GM20431 (cell line): Measurements from ENCODE around the gene RNF2.
"Not testable (repeated sequence)": the region's sequence is repeated elsewhere in the genome, so short reads cannot be mapped to it uniquely, and the experiment has no call there.

ENCODE experiments used
- in situ Hi-C: fragments of 300-500 bp; cut with MseI, MboI; formaldehyde crosslinking; loops from one replicate; pipeline ENCODE4 v1.15.0; 2020; ENCODE audit warnings: low sequenced_read_pairs; ENCODE audit not compliant: unreplicated experiment

Gene RNF2

GRCh38 chr1:185044981-185045813, at the start of gene RNF2:
Gene RNF2 (plus strand): TSS chr1:185045558. CDS start chr1:185087554, 41,996 bp downstream.
- in situ Hi-C loops: no loop called here

GRCh38 chr1:184999974-185000373, 45.4 kb upstream of the RNF2 start:
- in situ Hi-C loops: not testable (repeated sequence)

GRCh38 chr1:185001312-185001880, 44.0 kb upstream of the RNF2 start:
- in situ Hi-C loops: not testable (repeated sequence)

DNA sequence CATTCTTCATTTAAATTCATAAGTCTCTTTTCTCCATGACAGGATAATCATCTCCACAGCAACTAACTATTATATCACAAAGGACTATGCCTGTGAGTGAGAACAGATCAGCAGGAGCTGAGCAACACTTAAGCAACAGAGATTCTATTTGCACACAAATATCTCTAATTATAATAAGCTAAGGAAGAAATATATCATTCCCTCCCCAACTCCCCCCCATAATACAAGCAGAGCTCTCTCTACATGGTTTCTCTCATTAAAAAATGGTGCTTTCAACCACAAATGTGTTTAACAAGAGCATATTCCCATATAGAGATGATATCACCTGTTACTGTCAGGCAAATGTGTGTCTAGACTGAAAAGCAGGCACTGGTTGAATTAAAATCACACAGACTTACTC, 36.5 kb upstream of the RNF2 start:
- in situ Hi-C loops: no loop called here

DNA sequence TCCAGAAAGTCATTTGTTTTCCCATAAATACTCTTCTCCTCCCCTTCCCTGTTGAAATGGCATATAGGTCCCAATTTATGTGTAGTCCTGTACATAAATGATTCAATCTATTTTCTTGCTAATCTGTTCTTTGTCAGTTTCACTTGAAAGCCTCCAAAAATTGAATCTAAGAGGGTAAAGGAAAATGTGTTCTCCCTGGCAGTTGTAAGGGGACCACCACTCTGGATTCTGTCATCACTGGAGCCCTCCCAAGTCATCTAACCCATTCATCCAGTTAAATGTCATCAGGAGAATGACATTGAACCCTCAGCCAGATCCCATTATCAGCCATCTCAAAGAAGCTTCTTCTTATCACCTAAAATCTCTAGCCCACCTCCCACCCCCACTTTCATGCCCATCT, 35.0 kb upstream of the RNF2 start:
- in situ Hi-C loops: no loop called here

DNA sequence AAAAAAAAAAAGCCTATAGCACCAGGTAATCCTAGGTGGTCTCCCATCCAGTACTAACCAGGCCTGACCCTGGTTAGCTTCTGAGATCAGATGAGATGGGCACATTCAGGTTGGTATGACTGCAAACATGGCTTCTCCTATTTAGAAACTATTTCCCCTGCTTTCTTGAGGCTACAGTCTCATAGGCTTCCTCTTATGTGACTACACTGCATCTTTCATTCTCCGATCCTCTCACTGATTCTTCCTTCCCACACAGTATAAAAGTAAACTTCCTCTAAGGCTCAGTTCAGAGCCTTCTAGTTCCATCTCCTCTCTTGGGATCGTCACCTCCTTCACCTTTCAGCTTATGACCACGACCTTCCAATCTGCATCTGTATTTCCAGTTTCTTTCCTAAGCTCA, 30.4 kb upstream of the RNF2 start:
- in situ Hi-C loops: no loop called here

GRCh38 chr1:185015631-185016030, 29.7 kb upstream of the RNF2 start:
- in situ Hi-C loops: no loop called here

- in situ Hi-C loops: no loop called here
Measured at GRCh38 chr1:185016880-185017279, 28.5 kb upstream of the RNF2 start.

DNA sequence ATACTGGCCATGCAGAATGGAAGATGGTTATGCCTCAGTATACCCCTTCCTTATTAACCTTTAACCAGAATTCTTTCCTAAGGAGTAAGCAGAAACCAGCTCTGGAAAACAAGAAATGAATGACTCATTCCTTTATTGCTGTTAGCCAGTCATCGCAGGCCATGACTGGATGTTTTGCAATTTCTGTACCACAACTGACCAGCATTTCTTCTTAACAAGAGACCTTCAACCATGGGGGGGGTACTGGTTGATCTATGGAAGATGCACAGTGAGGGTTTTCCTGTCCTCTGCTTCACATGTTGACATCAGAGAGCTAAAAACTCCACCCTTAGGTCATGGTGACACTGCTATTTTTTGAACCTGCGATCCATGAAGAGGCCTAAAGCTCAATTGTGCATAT, 28.0 kb upstream of the RNF2 start:
- in situ Hi-C loops: no loop called here

- in situ Hi-C loops: no loop called here
Measured at GRCh38 chr1:185017966-185018365, 27.4 kb upstream of the RNF2 start.

- in situ Hi-C loops: no loop called here
Measured at GRCh38 chr1:185027252-185027882, 18.0 kb upstream of the RNF2 start.

GRCh38 chr1:185033686-185034085, 11.7 kb upstream of the RNF2 start:
- in situ Hi-C loops: no loop called here

- in situ Hi-C loops: no loop called here
Measured at GRCh38 chr1:185035258-185035657, 10.1 kb upstream of the RNF2 start.

DNA sequence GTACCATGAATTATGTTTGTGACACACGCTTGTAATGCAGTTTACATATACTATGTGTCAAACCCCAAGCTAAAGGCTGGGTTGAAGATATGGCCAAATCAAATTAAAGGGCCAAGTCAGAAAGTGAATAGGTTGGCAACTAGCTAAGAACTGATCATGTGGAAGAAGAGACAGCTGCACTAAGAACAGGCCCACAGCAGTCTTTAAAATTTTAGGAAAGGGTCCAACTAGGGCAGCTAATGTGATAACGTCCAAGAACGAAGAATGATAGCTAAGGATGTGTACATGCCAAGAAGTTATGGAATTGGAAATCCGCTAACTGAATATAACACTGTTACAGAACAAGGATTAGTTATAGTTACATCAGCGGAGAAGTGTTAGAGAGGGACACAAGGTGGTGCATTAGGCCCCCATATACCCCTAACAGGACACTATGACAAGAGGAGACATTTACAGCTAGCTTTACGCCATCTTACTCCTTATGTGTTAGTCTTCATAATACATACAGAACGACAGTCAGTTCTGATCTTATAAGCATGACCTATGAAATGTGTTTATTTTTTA, 6.5 kb upstream of the RNF2 start:
- in situ Hi-C loops: no loop called here

GRCh38 chr1:185039726-185040407, 5.5 kb upstream of the RNF2 start:
- in situ Hi-C loops: no loop called here

- in situ Hi-C loops: no loop called here
Measured at GRCh38 chr1:185040408-185040735, 5.0 kb upstream of the RNF2 start.

- in situ Hi-C loops: no loop called here
Measured at GRCh38 chr1:185041742-185042141, 3.6 kb upstream of the RNF2 start.

DNA sequence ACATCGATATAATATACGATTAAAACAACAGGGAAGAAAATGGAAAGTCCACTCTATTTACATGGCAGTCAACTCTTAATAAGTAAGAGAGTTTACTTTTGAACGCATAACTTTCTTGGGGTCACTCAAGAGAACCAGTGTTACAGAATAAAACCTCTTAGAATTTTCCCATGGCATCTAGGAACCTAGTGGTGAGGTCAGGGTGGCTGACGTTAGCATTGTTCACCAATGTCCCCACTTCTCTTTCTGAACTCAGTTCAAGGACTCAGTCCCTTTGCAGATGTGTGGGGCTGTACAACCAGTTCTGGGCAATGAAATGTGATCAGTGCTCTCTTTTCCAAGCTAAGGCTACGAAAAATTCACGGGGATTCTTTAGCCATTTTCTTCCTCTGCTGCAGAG, 2.6 kb upstream of the RNF2 start:
- in situ Hi-C loops: no loop called here

GRCh38 chr1:185044387-185044786, 971 bp upstream of the RNF2 start:
- in situ Hi-C loops: no loop called here

DNA sequence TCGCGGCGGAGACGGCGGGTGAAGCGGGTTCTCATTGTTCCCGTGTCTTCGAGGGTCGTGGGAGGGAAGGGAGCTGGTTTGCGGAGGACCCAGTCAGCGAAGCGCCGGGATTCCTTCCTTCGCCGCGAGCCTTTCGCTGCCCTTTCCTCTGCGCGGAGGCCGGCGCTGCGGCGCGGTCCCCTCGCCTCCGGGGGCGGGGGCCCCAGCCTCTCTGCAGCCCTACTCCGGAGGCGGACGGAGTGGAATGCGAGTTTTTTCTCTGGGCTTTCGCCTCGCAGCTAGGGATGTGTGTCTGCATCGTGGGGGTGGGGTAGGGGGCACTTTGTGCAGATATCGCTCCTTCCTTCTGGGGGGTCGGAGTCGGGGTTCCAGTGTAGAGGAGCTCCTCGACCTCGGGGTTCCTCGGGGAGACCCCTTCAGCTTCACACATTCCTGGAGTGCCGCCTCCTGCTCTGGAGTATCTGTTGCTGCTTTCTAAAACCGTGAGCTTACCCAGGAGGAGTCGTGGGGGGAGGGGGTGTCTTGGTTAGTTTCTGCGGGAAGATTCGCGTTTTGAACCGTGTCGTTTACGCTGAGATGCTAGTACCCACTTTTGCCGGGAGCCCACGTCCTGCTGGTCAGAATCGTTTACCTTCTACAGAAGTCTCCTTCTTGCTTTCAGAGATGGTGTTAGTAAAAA, 595 bp downstream of the RNF2 start:
- in situ Hi-C loops: no loop called here
